T-helper 1 cell (primary cell): ENCODE measurements around the gene NLGN1.
"Not testable (repeated sequence)": the region's sequence is repeated elsewhere in the genome, so short reads cannot be mapped to it uniquely, and the experiment has no call there.

Source experiments
- DNase-seq, 5 donors: peaks; one replicate each; pipeline ENCODE4 v3.0.0-alpha.2; 2012 to 2020
- total RNA-seq, 4 donors: gene quantifications; one replicate each; lab custom pipeline; 2026; lab: John Stamatoyannopoulos, UW

Gene NLGN1
- 0 reads per million in 4 donors for total RNA-seq

DNA sequence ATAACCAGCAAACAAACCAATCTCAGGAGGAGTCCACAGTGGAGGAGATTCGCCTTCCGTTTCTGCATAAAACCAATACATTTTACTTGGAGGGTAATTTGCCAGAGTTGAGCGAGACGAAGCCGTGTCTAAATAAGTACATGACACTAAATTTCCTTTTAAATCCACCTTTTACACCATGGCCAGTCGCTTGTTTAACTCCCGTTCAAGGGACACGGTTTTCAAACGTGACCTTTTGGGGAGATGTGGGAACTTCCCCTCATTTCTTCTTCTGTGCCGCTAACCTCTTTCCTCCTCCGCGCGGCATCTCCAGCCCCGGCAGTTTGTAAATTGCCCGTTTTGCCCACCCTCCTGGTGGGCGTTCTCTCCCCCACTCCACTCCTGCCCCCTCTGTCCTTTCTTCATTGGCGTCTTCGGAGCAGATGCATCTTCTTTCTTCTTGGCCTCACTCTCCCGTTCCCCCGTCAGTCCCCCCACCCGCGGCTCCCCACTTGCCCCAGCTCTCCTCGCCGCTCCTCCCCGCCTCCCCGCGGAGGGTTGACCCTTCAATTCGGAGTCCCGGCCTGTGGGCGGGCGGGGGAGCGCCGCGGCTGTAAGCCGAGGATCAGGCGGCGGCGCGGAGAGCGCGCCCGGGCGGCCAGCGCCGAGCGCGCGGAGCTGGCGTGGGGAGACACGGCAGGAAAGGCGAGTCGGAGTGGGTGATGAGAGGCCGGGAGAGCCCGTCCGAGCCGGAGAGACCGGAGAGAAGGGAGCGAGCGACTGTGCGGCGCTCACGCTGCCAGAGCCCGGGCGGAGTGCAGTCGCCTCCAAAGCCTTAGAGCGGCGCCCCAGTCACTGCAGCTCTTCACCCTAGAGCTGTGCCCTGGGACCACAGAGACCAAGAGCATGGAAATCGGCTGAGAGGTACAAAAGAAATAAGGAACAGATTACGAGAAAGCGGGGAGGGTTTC lies at the start of gene NLGN1:
Gene NLGN1, plus strand, starts transcription at position 584 of the 950 bp plus-strand sequence.
- no peak for DNase-seq

DNA sequence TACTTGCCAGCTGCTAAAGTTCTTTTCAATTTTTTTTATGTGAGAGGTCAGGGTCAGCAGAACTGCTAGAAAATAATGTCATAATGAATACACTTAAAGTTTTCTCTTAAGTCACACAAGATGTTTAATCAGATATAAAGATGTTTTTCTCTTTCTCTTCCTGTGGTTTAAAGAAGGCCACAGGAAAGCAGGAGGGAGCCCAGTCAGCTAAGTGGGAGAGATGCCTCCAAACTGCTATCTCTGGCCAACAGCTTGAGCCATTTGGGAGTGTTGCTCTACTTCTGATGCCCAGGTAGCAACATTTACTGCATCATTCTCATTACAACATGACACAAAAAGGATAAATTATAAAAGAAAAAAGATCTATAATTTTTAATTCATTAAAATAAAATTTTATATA lies 45.7 kb upstream of the NLGN1 start:
- no peak for DNase-seq

DNA sequence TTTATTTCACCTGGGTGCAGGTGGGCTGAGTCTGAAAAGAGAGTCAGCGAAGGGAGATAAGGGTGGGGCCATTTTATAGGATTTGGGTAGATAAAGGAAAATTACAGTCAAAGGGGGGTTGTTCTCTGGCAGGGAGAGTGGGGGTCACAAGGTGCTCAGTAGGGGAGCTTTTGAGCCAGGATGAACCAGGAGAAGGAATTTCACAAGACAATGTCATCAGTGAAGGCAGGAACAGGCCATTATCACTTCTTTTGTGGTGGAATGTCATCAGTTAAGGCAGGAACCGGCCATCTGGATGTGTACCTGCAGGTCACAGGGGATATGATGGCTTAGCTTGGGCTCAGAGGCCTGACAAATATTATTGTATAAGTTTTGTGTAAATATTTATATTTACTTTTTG lies 44.4 kb upstream of the NLGN1 start:
- not testable (repeated sequence) for DNase-seq

DNA sequence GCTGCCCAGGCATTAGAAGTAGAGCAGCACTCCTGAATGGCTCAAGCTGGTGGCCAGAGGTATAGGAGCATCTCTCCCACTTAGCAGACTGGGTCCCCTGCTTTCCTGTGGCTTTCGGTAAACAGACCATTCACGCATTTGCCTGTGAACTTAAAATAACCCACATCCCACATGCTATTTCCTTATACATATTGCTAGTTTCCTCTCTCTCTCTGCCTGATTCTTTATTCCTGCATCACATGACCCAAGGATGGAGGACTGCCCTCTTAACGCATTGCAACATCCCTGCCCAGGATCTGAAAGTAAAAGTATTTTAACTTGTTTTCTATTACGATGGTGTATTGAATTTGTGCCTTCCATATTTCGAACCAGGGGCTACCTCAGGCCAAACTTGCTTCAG lies 43.4 kb upstream of the NLGN1 start:
- no peak for DNase-seq

DNA sequence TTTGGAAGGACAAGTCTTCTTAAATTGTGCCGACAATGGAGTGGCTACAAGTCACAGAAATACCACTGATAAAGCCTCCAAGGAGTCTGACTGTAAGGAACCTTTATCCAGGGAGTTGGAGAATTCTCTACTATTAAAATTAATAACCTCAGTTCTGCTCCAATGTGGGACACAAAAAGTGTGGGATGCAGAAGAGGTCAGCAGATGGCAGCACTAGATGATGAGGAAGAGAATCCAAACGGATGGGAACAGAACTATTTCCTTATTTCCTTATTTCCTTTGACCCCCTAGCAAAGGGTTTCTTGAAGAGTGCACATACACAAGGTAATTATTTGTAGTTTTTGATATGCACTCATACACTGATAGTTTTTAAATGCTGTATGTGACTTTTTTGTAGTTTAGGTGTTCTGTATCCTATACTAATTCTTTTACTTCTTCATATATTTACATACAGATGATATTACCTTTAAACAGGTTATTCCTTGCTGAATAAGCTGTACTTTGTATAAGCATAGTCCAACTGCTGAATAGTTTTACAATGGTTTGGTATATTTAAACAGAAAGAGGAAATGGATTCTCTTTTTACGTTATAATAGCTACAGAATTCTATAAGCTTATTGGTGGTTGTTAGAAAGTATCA lies 25.6 kb upstream of the NLGN1 start:
- DNase-seq, result no peak

DNA sequence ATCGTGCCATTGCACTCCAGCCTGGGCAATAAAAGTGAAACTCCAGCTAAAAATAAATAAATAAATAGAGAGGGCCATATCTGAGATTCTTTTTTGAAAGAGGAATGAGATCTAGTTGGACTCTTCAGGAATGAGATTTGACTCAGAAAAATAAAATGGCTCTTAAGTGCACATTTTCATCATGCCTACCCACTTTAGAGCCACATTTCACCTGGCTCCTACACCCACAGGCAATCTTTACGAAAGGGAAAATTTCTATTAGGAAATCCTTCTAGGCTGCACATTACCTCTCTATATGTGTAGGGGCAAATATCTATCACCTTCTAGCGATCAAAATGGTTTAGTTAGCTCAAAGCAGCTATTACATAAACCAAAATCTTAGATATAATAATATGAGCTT lies 16.9 kb upstream of the NLGN1 start:
- DNase-seq, result no peak

DNA sequence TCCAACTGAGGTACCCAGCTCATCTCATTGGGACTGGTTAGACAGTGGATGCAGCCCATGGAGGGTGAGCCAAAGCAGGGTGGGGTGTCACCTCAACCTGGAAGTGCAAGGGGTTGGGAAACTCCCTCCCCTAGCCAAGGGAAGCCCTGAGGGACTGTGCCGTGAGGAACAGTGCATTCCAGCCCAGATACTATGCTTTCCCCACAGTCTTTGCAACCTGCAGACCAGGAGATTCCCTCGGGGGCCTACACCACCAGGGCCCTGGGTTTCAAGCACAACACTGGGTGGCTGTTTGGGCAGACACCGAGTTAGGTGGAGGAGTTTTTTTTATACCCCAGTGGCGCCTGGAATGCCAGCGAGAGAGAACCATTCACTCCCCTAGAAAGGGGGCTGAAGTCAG lies 15.6 kb upstream of the NLGN1 start:
- not testable (repeated sequence) for DNase-seq

DNA sequence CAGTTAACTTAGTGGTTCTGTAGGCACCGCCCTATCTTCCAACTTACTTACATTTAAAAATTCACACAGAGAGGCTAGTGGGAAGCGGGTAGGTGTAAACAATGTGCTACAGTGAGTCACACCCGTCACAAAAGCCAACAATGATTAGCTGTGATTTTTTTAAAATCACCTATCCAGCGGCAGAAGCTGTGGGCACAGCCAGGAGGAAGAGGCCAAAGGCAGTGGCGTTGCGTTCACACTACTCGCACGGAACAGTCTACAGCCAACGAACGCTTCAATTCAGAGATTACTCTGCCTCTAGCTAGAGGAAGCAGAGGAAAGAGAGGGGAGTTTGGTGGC lies 2.5 kb upstream of the NLGN1 start:
- DNase-seq, result no peak

DNA sequence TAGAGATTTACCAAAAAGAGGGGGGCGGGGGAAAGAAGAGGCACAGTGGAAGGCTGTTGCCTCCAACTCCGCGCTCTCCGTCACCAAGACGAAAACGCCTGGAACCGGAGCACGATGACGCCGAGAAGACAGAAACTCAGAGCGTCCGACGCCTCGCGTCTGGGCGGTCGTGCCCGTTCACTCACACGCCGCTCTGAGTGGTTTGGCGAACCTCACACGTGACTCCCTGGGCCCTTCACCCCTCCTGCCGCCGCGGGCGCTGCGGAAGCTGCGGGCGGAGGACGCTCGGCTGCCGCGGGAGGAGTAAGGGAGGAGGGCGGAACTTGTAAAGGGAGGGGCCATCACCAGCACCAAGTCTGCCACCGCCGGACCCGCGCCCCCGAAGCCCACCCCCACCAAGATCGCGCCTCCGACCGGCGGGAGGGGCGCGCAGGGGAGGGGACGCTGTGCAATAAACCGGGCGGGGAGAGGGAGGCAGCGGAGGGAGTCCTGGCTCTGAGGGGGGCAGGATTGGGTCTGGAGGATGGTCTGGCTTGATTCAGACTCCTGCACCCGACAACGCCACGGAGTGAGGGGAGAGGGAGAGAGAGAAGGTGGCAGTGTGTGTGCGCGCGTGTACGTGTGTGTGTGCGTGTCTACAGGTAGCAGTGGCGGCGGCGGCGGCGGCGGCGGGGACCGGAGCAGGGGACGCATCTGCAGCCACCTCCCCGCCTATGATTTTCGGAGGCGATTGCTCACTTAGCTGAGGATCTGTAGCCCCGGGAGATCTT lies 1.9 kb upstream of the NLGN1 start:
- DNase-seq, result peak in 1 of 5 donors; percentile 80

DNA sequence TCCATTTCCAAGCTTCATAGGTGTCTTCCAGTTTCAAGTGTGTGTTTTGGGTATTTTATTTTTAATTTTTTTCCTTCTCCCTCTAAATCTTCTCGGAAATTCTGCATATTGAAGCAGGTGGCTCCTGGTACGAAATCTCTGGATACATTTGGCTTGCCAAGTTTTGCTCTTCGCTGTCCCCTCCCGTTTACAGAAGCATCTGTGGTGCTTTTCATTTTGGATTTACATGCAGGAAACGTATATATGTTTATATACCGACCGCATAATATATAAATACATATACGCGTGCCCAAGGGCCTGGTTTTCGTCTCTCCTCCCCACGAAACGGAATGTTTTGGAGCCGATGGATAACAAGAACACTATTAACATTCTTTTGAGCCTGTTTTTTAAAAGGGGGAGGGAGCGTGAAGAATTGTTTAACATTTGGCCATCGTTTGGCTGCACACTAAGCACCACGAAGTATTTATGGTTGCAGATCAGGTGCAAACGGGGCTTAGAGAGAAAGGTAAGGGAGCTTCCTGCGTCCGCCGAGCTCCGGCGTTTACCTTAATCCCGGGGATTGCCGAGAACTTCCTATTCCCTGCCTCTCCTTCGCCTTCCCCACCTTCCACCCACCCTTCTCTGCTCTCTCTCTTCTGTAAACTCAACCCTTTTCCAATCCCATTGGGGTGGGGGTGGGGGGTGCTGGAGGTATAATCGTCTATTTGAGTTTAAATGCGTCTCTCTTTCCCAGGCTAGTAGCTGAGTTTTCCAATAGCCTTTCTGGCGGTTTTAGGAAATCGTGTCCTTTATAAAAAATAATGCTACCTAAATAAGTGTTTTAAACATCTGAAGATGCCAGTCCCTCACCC lies 1.1 kb upstream of the NLGN1 start:
- no peak for DNase-seq

DNA sequence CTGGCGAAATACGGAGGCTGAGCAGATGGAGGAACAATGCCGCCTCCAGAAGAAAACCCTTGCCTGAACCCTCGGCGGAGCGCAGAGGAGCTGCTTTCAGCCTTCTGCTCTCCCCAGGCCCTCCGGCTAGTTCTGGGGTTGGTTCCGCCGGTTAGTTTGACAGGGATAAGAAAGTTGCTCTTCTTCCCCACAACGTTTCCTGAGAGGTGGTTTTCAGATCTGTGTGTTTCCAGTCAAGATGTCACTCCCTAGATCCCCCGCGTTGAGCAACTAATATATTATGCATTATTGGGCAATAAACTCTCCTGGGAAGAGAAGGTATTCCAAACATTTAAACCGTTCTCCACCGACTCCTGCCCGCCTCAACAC lies 551 bp downstream of the NLGN1 start:
- DNase-seq, result no peak

DNA sequence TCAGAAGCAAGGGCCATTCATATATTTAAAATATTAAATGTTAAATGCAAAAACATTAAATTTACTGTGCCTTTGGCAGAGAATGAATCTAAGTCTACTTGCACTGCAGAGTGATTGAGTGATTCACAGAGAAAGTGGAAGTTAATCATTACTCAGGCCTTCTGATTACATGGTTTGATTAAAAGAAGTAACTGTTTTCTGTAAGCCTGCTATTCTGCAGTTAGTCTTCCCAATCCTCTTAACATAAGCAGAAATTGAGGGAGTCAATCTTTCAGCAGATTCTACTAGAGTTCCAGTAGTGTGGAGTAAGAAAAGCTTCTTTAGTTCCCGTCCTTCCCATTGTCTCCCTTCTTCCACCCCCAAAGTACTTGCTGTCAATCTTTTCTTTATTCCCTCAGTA lies 1.5 kb downstream of the NLGN1 start:
- DNase-seq, result no peak

DNA sequence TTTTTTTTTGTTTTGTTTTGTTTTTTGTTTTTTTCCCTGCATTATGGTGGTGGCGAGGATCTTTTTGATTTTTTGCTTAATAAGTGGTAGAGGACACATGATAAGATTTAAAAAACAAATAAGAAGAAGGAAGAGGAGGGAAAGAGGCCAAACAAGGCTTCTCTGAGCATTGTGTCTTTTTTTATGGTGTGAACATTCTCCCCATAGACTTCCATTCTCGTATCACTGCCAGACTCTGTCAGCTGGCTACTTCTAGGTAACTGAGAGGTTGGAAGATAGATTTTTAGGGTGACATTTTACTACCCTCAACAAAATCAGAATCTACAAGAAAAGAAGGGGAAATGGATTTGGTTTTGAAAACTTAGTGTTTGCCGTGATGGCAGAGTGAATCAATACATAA lies 3.8 kb downstream of the NLGN1 start:
- no peak for DNase-seq

DNA sequence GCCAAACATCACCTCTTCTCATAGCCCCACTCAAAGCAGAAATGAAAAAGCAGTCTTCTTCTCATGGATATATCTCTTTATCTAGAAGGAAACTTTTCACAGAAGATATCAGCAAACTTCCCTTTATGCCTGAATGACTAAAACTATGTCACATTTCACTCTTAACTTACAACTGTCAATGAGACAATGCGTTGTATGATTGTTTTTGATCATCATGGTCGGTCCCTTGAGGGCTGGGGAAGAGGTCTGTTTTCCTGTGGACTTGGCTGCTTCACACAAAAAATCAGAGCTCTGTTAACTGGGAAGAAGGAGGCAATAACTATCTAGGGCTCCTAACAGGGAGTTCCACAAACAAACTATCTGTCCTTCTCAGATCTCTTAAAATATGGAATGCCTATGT lies 5.1 kb downstream of the NLGN1 start:
- DNase-seq, result no peak

DNA sequence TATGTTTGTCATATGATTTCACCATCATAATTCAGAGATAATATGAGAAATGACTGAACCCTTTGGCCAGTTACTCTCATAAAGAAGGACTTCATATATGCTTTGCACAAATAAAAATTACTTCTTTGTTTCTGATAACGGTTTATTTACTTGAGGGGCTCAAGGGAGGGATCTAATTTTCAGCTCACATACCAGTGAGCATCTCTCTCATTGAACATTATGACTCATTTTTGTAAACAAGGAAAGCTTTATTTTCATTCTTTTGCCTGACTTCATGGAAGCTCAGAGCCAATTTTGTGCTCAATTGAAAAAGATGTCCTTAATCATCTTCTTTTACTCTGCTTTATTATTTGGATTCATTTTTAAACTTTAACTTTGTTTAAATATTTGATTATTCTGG lies 5.8 kb downstream of the NLGN1 start:
- no peak for DNase-seq

DNA sequence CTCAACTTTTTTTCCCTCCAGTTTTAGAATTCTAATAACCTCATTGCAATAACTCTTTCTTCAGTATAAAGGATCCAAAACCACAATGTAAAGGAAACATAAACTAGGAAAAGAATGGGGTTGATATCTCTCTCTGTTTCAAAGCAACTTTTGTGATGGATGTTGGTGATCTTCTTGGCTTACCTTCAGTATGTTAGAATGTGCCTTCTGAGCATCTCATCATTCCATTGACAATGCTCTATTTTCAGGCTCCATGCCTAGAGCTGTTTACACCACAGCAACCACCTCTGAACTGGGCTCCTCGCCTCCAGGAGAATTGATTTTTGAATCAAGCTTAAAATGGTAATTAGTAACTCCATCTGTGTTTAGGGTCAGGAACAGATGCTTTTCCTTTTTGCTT lies 6.6 kb downstream of the NLGN1 start:
- DNase-seq, result no peak

DNA sequence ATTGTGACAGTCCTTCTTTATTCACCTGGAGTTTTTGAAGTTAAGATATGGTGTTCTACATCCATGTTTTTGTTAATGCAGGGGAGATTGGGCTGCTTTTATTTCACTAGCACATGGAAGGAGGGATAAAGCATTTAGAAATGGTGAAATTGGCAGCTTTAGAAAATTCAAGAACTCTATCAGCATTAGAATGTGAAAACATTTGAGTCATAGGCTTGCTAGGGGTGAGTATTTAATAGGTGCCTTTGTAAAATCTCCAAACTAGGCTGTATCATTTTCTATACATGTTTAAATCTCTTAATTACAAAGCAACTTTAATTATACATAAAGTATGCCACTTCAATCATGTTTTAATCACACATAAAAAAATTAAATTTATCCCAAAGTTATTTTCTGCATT lies 12.9 kb downstream of the NLGN1 start:
- DNase-seq, result no peak

DNA sequence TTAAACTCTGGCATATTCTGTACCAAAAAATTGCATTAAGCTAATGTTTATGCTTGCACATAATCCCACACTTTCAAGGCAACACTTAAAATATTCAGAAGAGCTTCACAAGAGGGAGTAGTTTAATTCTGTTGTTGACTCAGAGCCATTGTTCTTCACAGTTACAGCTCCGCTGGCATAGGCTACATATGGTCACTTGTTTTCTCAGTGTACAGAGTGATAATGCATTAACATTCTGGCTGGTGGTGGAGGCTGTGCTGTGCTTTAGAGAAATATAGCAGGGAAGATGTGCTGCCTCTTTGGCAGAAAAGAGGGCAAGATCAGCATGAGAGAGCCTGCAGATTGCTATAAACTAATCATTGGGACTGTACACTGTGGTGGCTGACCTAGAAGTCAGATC lies 13.3 kb downstream of the NLGN1 start:
- DNase-seq, result no peak

DNA sequence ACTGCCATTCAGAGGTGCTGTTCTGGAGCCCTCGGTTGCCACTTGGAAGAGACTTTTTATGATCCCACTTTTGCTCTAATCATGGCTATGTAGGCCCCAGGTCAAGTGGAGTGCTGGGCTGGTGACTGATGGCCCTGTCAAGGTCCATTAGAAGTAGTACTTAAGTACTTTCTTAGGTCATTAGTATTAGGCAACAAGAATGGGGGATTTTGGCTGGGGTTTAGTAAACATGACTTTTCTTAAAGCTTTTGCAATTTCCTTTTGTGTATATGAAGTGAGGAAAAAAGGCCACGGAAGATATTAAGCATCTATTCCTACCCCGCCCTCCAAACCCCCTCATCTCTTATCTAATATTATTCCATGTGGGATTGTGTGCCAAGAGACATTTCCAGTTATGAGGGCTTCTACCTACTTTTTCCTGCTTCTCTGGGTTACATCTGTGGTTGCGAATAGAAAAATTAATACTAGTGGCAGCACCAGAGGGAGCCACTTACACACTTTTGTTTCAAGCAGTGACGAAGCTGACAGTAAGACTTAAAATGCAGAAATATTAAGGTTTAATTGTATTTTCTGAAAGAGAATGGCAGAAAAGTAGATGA lies 13.9 kb downstream of the NLGN1 start:
- no peak for DNase-seq

DNA sequence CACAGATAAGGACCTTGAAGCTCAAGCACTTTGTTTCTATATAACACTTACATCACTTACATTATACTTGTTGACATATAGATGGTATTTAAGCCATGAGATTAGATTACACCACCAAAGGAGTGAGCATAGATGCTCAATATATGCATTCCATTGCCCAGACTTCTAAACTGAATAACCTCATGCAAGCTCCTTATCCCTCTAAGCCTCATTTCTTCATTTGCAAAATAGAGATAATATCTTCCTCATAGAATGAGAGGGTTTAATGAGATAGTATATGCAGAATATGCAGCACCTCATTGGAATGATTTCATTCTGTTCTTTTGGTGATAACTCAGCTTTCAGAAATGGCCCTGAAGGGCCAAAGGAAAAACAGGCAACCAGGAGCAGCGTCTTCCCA lies 18.5 kb downstream of the NLGN1 start:
- DNase-seq, result no peak

DNA sequence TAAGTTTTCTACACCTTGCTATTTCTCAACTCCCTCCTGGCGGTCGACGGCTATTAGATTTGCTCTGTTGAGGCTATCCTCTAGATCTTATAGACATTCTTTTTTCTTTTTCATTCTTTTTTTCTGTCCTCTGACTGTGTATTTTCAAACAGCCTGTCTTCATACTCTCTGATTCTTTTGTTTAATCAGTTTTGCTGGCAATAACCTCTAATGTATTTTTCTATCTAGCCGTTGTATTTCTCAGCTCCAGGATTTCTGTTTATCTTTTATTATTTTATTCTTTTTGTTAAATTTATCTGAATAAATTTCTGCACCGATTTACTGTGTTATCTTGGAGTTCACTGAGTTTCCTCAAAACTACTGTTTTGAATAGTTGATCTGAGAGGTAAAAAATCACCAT lies 31.5 kb downstream of the NLGN1 start:
- no peak for DNase-seq

DNA sequence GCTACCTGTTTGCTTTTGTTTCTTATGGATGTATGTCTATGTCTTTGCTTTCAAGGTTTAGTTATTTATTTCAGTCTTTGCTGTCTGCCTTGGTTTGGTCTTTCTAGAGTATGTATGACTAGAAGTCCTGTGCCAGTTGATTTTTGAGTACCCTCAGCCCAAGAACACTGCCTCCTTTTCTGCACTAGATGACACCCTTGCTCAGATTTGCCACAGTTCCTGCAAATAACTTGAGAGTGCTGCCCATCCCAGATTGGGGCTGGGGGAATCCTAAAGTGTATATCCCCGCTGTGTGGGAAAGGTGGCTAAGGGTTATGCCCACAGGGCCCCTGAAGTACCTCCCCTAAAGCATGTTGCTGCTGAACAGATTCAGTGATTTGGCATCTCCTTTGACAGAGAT lies 32.0 kb downstream of the NLGN1 start:
- DNase-seq, result no peak
